Measurements from ENCODE around the gene MARF1.
"Not testable (repeated sequence)": the region's sequence is repeated elsewhere in the genome, so short reads cannot be mapped to it uniquely, and the experiment has no call there.

The MARF1 gene

GRCh38 chr16:15570666-15571065, 72.3 kb downstream of the MARF1 start:
- H2BK5ac ChIP-seq (ENCODE audit: low read depth, low read length, poor library complexity); H3K79me2 ChIP-seq (ENCODE audit: control insufficient read depth, insufficient read depth, low read length, poor library complexity); H4K8ac ChIP-seq (ENCODE audit: low read depth, low read length); H3K9ac ChIP-seq (ENCODE audit: low read length); H4K91ac ChIP-seq (ENCODE audit: low read depth, low read length); H3K18ac ChIP-seq (ENCODE audit: low read length); H3K27ac ChIP-seq (ENCODE audit: low read depth, low read length); H3K23ac ChIP-seq (ENCODE audit: low read length); H3K27me3 ChIP-seq (ENCODE audit: insufficient read depth, low read length); H3K4me2 ChIP-seq (ENCODE audit: low read length); H3K4me3 ChIP-seq (ENCODE audit: low read depth, low read length); H3K79me1 ChIP-seq (ENCODE audit: low read length); H3K4me1 ChIP-seq (ENCODE audit: control insufficient read depth in 1 of 2, insufficient read depth in 2 of 2, low read length in 2 of 2); H3K36me3 ChIP-seq (ENCODE audit: control insufficient read depth in 1 of 2, insufficient read depth in 2 of 2, low read length in 2 of 2); H3K9me3 ChIP-seq (ENCODE audit: insufficient read depth, low read depth, low read length); H2AK5ac ChIP-seq (ENCODE audit: low read length); H2BK120ac ChIP-seq (ENCODE audit: insufficient read depth, low read length, poor library complexity); H3K14ac ChIP-seq (ENCODE audit: low read length); H3K4ac ChIP-seq (ENCODE audit: low read depth, low read length); H2AFZ ChIP-seq (ENCODE audit: insufficient read depth, low read length, poor library complexity); H4K12ac ChIP-seq (ENCODE audit: low read depth, low read length); DNase-seq; H2BK12ac ChIP-seq (ENCODE audit: low read length): not testable (repeated sequence)
- no CpG with 5 or more reads among the region's 4 CpGs for WGBS (ENCODE audit: extremely low coverage, insufficient coverage, insufficient read length)

GRCh38 chr16:15567823-15568222, 75.1 kb downstream of the MARF1 start:
- Histone ChIP-seq H2AFZ (ENCODE audit: insufficient read depth, low read length, poor library complexity) (no peak overlapping the region), H3K23ac (ENCODE audit: low read length) (no peak overlapping the region), H3K79me2 (ENCODE audit: control insufficient read depth, insufficient read depth, low read length, poor library complexity) (no peaks in the 10 kb centered on the region), H3K9me3 (ENCODE audit: insufficient read depth, low read depth, low read length) (no peaks in the 10 kb centered on the region), H3K9ac (ENCODE audit: low read length) (no peak overlapping the region), H3K4ac (ENCODE audit: low read depth, low read length) (no peak overlapping the region), H3K4me2 (ENCODE audit: low read length) (no peak overlapping the region), H3K27ac (ENCODE audit: low read depth, low read length) (no peak overlapping the region), H2BK12ac (ENCODE audit: low read length) (no peak overlapping the region), H3K4me3 (ENCODE audit: low read depth, low read length) (no peak overlapping the region), H3K36me3 (ENCODE audit: control insufficient read depth in 1 of 2, insufficient read depth in 2 of 2, low read length in 2 of 2) (no peaks in the 10 kb centered on the region), H4K8ac (ENCODE audit: low read depth, low read length) (no peak overlapping the region), H2BK120ac (ENCODE audit: insufficient read depth, low read length, poor library complexity) (no peak overlapping the region), H2AK5ac (ENCODE audit: low read length) (no peak overlapping the region), H3K18ac (ENCODE audit: low read length) (no peak overlapping the region), H2BK5ac (ENCODE audit: low read depth, low read length, poor library complexity) (no peak overlapping the region), H3K27me3 (ENCODE audit: insufficient read depth, low read length) (no peaks in the 10 kb centered on the region), H3K4me1 (ENCODE audit: control insufficient read depth in 1 of 2, insufficient read depth in 2 of 2, low read length in 2 of 2) (no peaks in the 10 kb centered on the region), H4K91ac (ENCODE audit: low read depth, low read length) (no peak overlapping the region), H3K14ac (ENCODE audit: low read length) (no peak overlapping the region), H4K12ac (ENCODE audit: low read depth, low read length) (no peak overlapping the region), H3K79me1 (ENCODE audit: low read length) (no peaks in the 10 kb centered on the region)
- WGBS (ENCODE audit: extremely low coverage, insufficient coverage, insufficient read length): no CpG with 5 or more reads among the region's 5 CpGs
- DNase-seq: no peak

GRCh38 chr16:15566095-15566494, 76.9 kb downstream of the MARF1 start:
- H3K9me3 ChIP-seq (ENCODE audit: insufficient read depth, low read depth, low read length): no peaks in the 10 kb centered on the region
- no peak overlapping the region for H2AFZ ChIP-seq (ENCODE audit: insufficient read depth, low read length, poor library complexity)
- no peak overlapping the region for H3K14ac ChIP-seq (ENCODE audit: low read length)
- DNase-seq: peak in 1 of 2 donors; percentile 52
- H2BK12ac ChIP-seq (ENCODE audit: low read length): no peak overlapping the region
- H3K18ac ChIP-seq (ENCODE audit: low read length): no peak overlapping the region
- H2BK5ac ChIP-seq (ENCODE audit: low read depth, low read length, poor library complexity): no peak overlapping the region
- H3K79me1 ChIP-seq (ENCODE audit: low read length): no peaks in the 10 kb centered on the region
- H4K12ac ChIP-seq (ENCODE audit: low read depth, low read length): no peak overlapping the region
- no peak overlapping the region for H3K9ac ChIP-seq (ENCODE audit: low read length)
- no peak overlapping the region for H3K4me3 ChIP-seq (ENCODE audit: low read depth, low read length)
- WGBS (ENCODE audit: extremely low coverage, insufficient coverage, insufficient read length): no CpG with 5 or more reads among the region's 2 CpGs
- H3K23ac ChIP-seq (ENCODE audit: low read length): no peak overlapping the region
- no peak overlapping the region for H3K4ac ChIP-seq (ENCODE audit: low read depth, low read length)
- no peaks in the 10 kb centered on the region for H3K36me3 ChIP-seq (ENCODE audit: control insufficient read depth in 1 of 2, insufficient read depth in 2 of 2, low read length in 2 of 2)
- no peak overlapping the region for H3K27ac ChIP-seq (ENCODE audit: low read depth, low read length)
- no peak overlapping the region for H3K4me2 ChIP-seq (ENCODE audit: low read length)
- no peaks in the 10 kb centered on the region for H3K4me1 ChIP-seq (ENCODE audit: control insufficient read depth in 1 of 2, insufficient read depth in 2 of 2, low read length in 2 of 2)
- H4K91ac ChIP-seq (ENCODE audit: low read depth, low read length): no peak overlapping the region
- no peaks in the 10 kb centered on the region for H3K79me2 ChIP-seq (ENCODE audit: control insufficient read depth, insufficient read depth, low read length, poor library complexity)
- no peak overlapping the region for H2BK120ac ChIP-seq (ENCODE audit: insufficient read depth, low read length, poor library complexity)
- H3K27me3 ChIP-seq (ENCODE audit: insufficient read depth, low read length): no peaks in the 10 kb centered on the region
- no peak overlapping the region for H4K8ac ChIP-seq (ENCODE audit: low read depth, low read length)
- H2AK5ac ChIP-seq (ENCODE audit: low read length): no peak overlapping the region

- Histone ChIP-seq H4K12ac (ENCODE audit: low read depth, low read length) (no peak overlapping the region), H3K4ac (ENCODE audit: low read depth, low read length) (no peak overlapping the region), H2BK12ac (ENCODE audit: low read length) (no peak overlapping the region), H2AFZ (ENCODE audit: insufficient read depth, low read length, poor library complexity) (no peak overlapping the region), H3K36me3 (ENCODE audit: control insufficient read depth in 1 of 2, insufficient read depth in 2 of 2, low read length in 2 of 2) (no peaks in the 10 kb centered on the region), H3K9ac (ENCODE audit: low read length) (no peak overlapping the region), H3K27me3 (ENCODE audit: insufficient read depth, low read length) (no peaks in the 10 kb centered on the region), H2AK5ac (ENCODE audit: low read length) (no peak overlapping the region), H4K8ac (ENCODE audit: low read depth, low read length) (no peak overlapping the region), H3K4me1 (ENCODE audit: control insufficient read depth in 1 of 2, insufficient read depth in 2 of 2, low read length in 2 of 2) (no peaks in the 10 kb centered on the region), H3K4me3 (ENCODE audit: low read depth, low read length) (no peak overlapping the region), H2BK5ac (ENCODE audit: low read depth, low read length, poor library complexity) (no peak overlapping the region), H4K91ac (ENCODE audit: low read depth, low read length) (no peak overlapping the region), H3K79me2 (ENCODE audit: control insufficient read depth, insufficient read depth, low read length, poor library complexity) (no peaks in the 10 kb centered on the region), H3K9me3 (ENCODE audit: insufficient read depth, low read depth, low read length) (peaks cover 2% of the 10 kb centered on the region), H3K23ac (ENCODE audit: low read length) (no peak overlapping the region), H3K4me2 (ENCODE audit: low read length) (no peak overlapping the region), H3K18ac (ENCODE audit: low read length) (no peak overlapping the region), H2BK120ac (ENCODE audit: insufficient read depth, low read length, poor library complexity) (no peak overlapping the region), H3K14ac (ENCODE audit: low read length) (no peak overlapping the region), H3K27ac (ENCODE audit: low read depth, low read length) (no peak overlapping the region), H3K79me1 (ENCODE audit: low read length) (no peaks in the 10 kb centered on the region)
- no CpG with 5 or more reads among the region's 7 CpGs for WGBS (ENCODE audit: extremely low coverage, insufficient coverage, insufficient read length)
- DNase-seq: peak; percentile 48 to 92
Observed at GRCh38 chr16:15564604-15565339, 78.2 kb downstream of the MARF1 start.

All from trophoblast cell (in vitro differentiated cells and primary cell).